IPS-20b (cell line): ENCODE measurements around the gene EHD4.
A peak's percentile ranks its signal among the peaks of the same experiment; 100 is the strongest.

Experiments
- H3K27ac ChIP-seq: one replicate; pipeline ENCODE4 v1.5.1; 2013; ENCODE audit warnings: low read length
- H3K27me3 ChIP-seq: 2 replicates; pipeline ENCODE4 v1.6.1; 2013; ENCODE audit warnings: mild to moderate bottlenecking, low read length, inconsistent platforms; ENCODE audit not compliant: insufficient read depth
- H3K36me3 ChIP-seq: 2 replicates; pipeline ENCODE4 v1.6.1; 2013; ENCODE audit warnings: low read depth, mild to moderate bottlenecking, inconsistent platforms, low read length, moderate library complexity; ENCODE audit not compliant: insufficient read depth
- H3K4me1 ChIP-seq: 2 replicates; pipeline ENCODE4 v1.6.1; 2013; ENCODE audit warnings: mild to moderate bottlenecking, control low read depth, inconsistent platforms, low read length, moderate library complexity; ENCODE audit not compliant: insufficient read depth
- H3K4me3 ChIP-seq: 2 replicates; pipeline ENCODE4 v1.5.1; 2013; ENCODE audit warnings: mild to moderate bottlenecking, low read length, inconsistent platforms
- H3K9ac ChIP-seq: 2 replicates; pipeline ENCODE4 v1.6.1; 2013; ENCODE audit warnings: low read depth, mild to moderate bottlenecking, inconsistent platforms, low read length, moderate library complexity
- H3K9me3 ChIP-seq: 2 replicates; pipeline ENCODE4 v1.6.1; 2013; ENCODE audit warnings: mild to moderate bottlenecking, low read depth, low read length, inconsistent platforms; ENCODE audit not compliant: insufficient read depth

The EHD4 gene

GRCh38 chr15:41885321-41885720 is 87.0 kb downstream of the EHD4 start:
- Histone ChIP-seq H3K27ac (no peak overlapping the region), H3K27me3 (peaks cover 32% of the 10 kb centered on the region), H3K9me3 (no peaks in the 10 kb centered on the region), H3K9ac (no peak overlapping the region), H3K36me3 (no peaks in the 10 kb centered on the region), H3K4me3 (no peak overlapping the region), H3K4me1 (no peaks in the 10 kb centered on the region)

GRCh38 chr15:41884458-41884857 is 87.9 kb downstream of the EHD4 start:
- Histone ChIP-seq H3K27me3 (peaks cover 41% of the 10 kb centered on the region), H3K27ac (no peak overlapping the region), H3K9ac (no peak overlapping the region), H3K4me1 (no peaks in the 10 kb centered on the region), H3K36me3 (no peaks in the 10 kb centered on the region), H3K9me3 (no peaks in the 10 kb centered on the region), H3K4me3 (no peak overlapping the region)

GRCh38 chr15:41883484-41883825 is 88.9 kb downstream of the EHD4 start:
- H3K27ac ChIP-seq, result no peak overlapping the region
- H3K4me3 ChIP-seq, result no peak overlapping the region
- H3K4me1 ChIP-seq, result no peaks in the 10 kb centered on the region
- peaks cover 42% of the 10 kb centered on the region for H3K27me3 ChIP-seq
- no peak overlapping the region for H3K9ac ChIP-seq
- no peaks in the 10 kb centered on the region for H3K9me3 ChIP-seq
- H3K36me3 ChIP-seq, result no peaks in the 10 kb centered on the region

- no peaks in the 10 kb centered on the region for H3K4me1 ChIP-seq
- no peak overlapping the region for H3K9ac ChIP-seq
- H3K27me3 ChIP-seq, result peaks cover 42% of the 10 kb centered on the region
- H3K9me3 ChIP-seq, result no peaks in the 10 kb centered on the region
- H3K36me3 ChIP-seq, result no peaks in the 10 kb centered on the region
- H3K27ac ChIP-seq, result no peak overlapping the region
- peak overlapping the region; percentile 56; the same call in 1 of the 2 replicates for H3K4me3 ChIP-seq
Observed at GRCh38 chr15:41882689-41883483, 89.5 kb downstream of the EHD4 start.

- peaks cover 42% of the 10 kb centered on the region for H3K27me3 ChIP-seq
- H3K4me1 ChIP-seq, result no peaks in the 10 kb centered on the region
- no peaks in the 10 kb centered on the region for H3K36me3 ChIP-seq
- peak overlapping the region; percentile 56; the same call in 1 of the 2 replicates for H3K4me3 ChIP-seq
- H3K9me3 ChIP-seq, result no peaks in the 10 kb centered on the region
- H3K27ac ChIP-seq, result no peak overlapping the region
- H3K9ac ChIP-seq, result no peak overlapping the region
Observed at GRCh38 chr15:41881920-41882688, 90.3 kb downstream of the EHD4 start.

- Histone ChIP-seq H3K9me3 (no peaks in the 10 kb centered on the region), H3K4me1 (no peaks in the 10 kb centered on the region), H3K27ac (no peak overlapping the region), H3K36me3 (no peaks in the 10 kb centered on the region), H3K9ac (no peak overlapping the region), H3K4me3 (no peak overlapping the region), H3K27me3 (peaks cover 42% of the 10 kb centered on the region)
Observed at GRCh38 chr15:41881550-41881919, 90.8 kb downstream of the EHD4 start.

- Histone ChIP-seq H3K36me3 (no peaks in the 10 kb centered on the region), H3K9ac (no peak overlapping the region), H3K9me3 (no peaks in the 10 kb centered on the region), H3K4me3 (no peak overlapping the region), H3K27me3 (peaks cover 42% of the 10 kb centered on the region), H3K4me1 (no peaks in the 10 kb centered on the region), H3K27ac (no peak overlapping the region)
Observed at GRCh38 chr15:41881086-41881485, 91.3 kb downstream of the EHD4 start.

- Histone ChIP-seq H3K27me3 (peaks cover 42% of the 10 kb centered on the region), H3K27ac (no peak overlapping the region), H3K4me3 (no peak overlapping the region), H3K4me1 (no peaks in the 10 kb centered on the region), H3K36me3 (no peaks in the 10 kb centered on the region), H3K9me3 (no peaks in the 10 kb centered on the region), H3K9ac (no peak overlapping the region)
Observed at GRCh38 chr15:41880156-41880877, 92.0 kb downstream of the EHD4 start.

GRCh38 chr15:41879321-41879845 is 93.0 kb downstream of the EHD4 start:
- Histone ChIP-seq H3K27ac (no peak overlapping the region), H3K27me3 (peaks cover 42% of the 10 kb centered on the region), H3K36me3 (no peaks in the 10 kb centered on the region), H3K9me3 (no peaks in the 10 kb centered on the region), H3K4me3 (no peak overlapping the region), H3K9ac (no peak overlapping the region), H3K4me1 (no peaks in the 10 kb centered on the region)

- Histone ChIP-seq H3K27ac (no peak overlapping the region), H3K4me3 (no peak overlapping the region), H3K9ac (no peak overlapping the region), H3K27me3 (peaks cover 39% of the 10 kb centered on the region), H3K9me3 (no peaks in the 10 kb centered on the region), H3K4me1 (no peaks in the 10 kb centered on the region), H3K36me3 (no peaks in the 10 kb centered on the region)
Observed at GRCh38 chr15:41878355-41878699, 94.0 kb downstream of the EHD4 start.

- Histone ChIP-seq H3K9me3 (no peaks in the 10 kb centered on the region), H3K27ac (no peak overlapping the region), H3K4me1 (no peaks in the 10 kb centered on the region), H3K9ac (no peak overlapping the region), H3K36me3 (no peaks in the 10 kb centered on the region), H3K4me3 (no peak overlapping the region), H3K27me3 (peaks cover 34% of the 10 kb centered on the region)
Observed at GRCh38 chr15:41877631-41878354, 94.6 kb downstream of the EHD4 start.
